Thoracic aorta (tissue), 2 donors: ENCODE data around the gene EOLA1. TPM values are rescaled to one million over a fixed set of nuclear protein-coding genes. Genes with fewer than 3 reads are reported as not detected.
"Not testable (repeated sequence)": the region's sequence is repeated elsewhere in the genome, so short reads cannot be mapped to it uniquely, and the experiment has no call there.

ENCODE experiments used
- ATAC-seq: fragments of 150-250 bp; one replicate; pipeline ENCODE4 v1.8.0; 2017; ENCODE audit warnings: low read depth; ENCODE audit not compliant: insufficient number of reproducible peaks, low FRiP score
- DNase-seq: peaks from one replicate; pipeline ENCODE4 v3.0.0-alpha.2; 2020; ENCODE audit warnings: low spot score
- H3K27ac ChIP-seq, 2 donors: fragments of 200-600 bp; sonication (generic); 1 replicate in 1 of 2; 2 replicates in 1 of 2; pipeline ENCODE4 v1.5.1; 2016; ENCODE audit warnings: mild to moderate bottlenecking in 2 of 2, moderate library complexity in 2 of 2
- H3K27me3 ChIP-seq: fragments of 200-600 bp; sonication (generic); replicated peaks from 2 replicates; pipeline ENCODE4 v1.6.0; 2016; ENCODE audit warnings: mild to moderate bottlenecking; ENCODE audit not compliant: insufficient read depth
- H3K36me3 ChIP-seq: fragments of 200-600 bp; sonication (generic); one replicate; pipeline ENCODE4 v1.5.1; 2016
- H3K4me1 ChIP-seq, 2 donors: fragments of 200-600 bp; sonication (generic); 1 replicate in 1 of 2; 2 replicates in 1 of 2; pipeline versions ENCODE4 v1.5.1 to v1.6.0; 2016; ENCODE audit warnings: low read depth in 2 of 2, mild to moderate bottlenecking in 1 of 2; ENCODE audit not compliant: control insufficient read depth in 1 of 2
- H3K4me3 ChIP-seq: fragments of 200-600 bp; sonication (generic); 2 replicates; pipeline ENCODE4 v1.5.1; 2016; ENCODE audit warnings: mild to moderate bottlenecking
- H3K9me3 ChIP-seq: fragments of 200-600 bp; sonication (generic); 2 replicates; pipeline ENCODE4 v1.5.1; 2016
- CTCF ChIP-seq: fragments of 200-600 bp; sonication (generic); IDR thresholded peaks from one replicate; pipeline ENCODE4 v1.5.1; 2019; ENCODE audit warnings: antibody characterized with exemption
- total RNA-seq, 2 donors: library from RNA; depleted of rRNA; stranded (reverse); fragments of >200 nt; gene quantifications; one replicate each; pipeline versions ENCODE4 v1.1.0 to v1.2.3, GENCODE V29; 2016

EOLA1 gene
- total RNA-seq, 2 donors from 2014 or later = 22.2 to 22.6 TPM

GRCh38 chrX:149539283-149540130 lies 1.3 kb upstream of the EOLA1 start:
- peak; percentile 54 for ATAC-seq

GRCh38 chrX:149540131-149540620 lies 636 bp upstream of the EOLA1 start:
- H3K27me3 ChIP-seq = no peaks in the 10 kb centered on the region
- H3K27ac ChIP-seq = peak overlapping the region; percentile 92 to 94
- no peak for TF ChIP-seq CTCF
- no peaks in the 10 kb centered on the region for H3K9me3 ChIP-seq
- no peaks in the 10 kb centered on the region for H3K36me3 ChIP-seq
- H3K4me3 ChIP-seq = peak overlapping the region; percentile 85
- H3K4me1 ChIP-seq = peaks cover 0 to 7% of the 10 kb centered on the region in 2 donors
- DNase-seq (peak; percentile 80), ATAC-seq (peak; percentile 84)

More at GRCh38 chrX:149539283-149540130, 1.3 kb upstream of the EOLA1 start:
- H3K27ac ChIP-seq = peak overlapping the region; percentile 34 to 72
- no peaks in the 10 kb centered on the region for H3K27me3 ChIP-seq
- peak; percentile 76 for DNase-seq
- H3K36me3 ChIP-seq = no peaks in the 10 kb centered on the region
- TF ChIP-seq CTCF = no peak
- peaks cover 0 to 7% of the 10 kb centered on the region in 2 donors for H3K4me1 ChIP-seq
- peak overlapping the region; percentile 73 for H3K4me3 ChIP-seq
- H3K9me3 ChIP-seq = no peaks in the 10 kb centered on the region

- Histone ChIP-seq H3K36me3 (no peaks in the 10 kb centered on the region), H3K27ac (peak overlapping the region; percentile 92 to 94), H3K4me3 (peak overlapping the region; percentile 85)
These were observed 772 bp downstream of the EOLA1 start for GRCh38 chrX:149541521-149542047.

GRCh38 chrX:149545545-149546543 lies 5.0 kb downstream of the EOLA1 start:
- not testable (repeated sequence) for H3K36me3 ChIP-seq, H3K27me3 ChIP-seq, H3K27ac ChIP-seq, DNase-seq, H3K4me3 ChIP-seq, H3K9me3 ChIP-seq, H3K4me1 ChIP-seq, ATAC-seq

More at GRCh38 chrX:149541521-149542047, 772 bp downstream of the EOLA1 start:
- Histone ChIP-seq H3K4me1 (peaks cover 0 to 7% of the 10 kb centered on the region in 2 donors), H3K27me3 (no peaks in the 10 kb centered on the region), H3K9me3 (no peaks in the 10 kb centered on the region)
- ATAC-seq = no peak
- no peak for DNase-seq
- no peak for TF ChIP-seq CTCF

- not testable (repeated sequence) for H3K36me3 ChIP-seq, H3K9me3 ChIP-seq, DNase-seq, H3K4me1 ChIP-seq, H3K27ac ChIP-seq, H3K4me3 ChIP-seq, ATAC-seq, H3K27me3 ChIP-seq
These were observed 6.2 kb downstream of the EOLA1 start for GRCh38 chrX:149546962-149547361.

- not testable (repeated sequence) for H3K9me3 ChIP-seq, H3K27ac ChIP-seq, H3K36me3 ChIP-seq, DNase-seq, H3K27me3 ChIP-seq, ATAC-seq, H3K4me1 ChIP-seq, H3K4me3 ChIP-seq
These were observed 7.0 kb downstream of the EOLA1 start for GRCh38 chrX:149547782-149548181.

GRCh38 chrX:149549701-149550100 lies 8.9 kb downstream of the EOLA1 start, which contains the start of gene HSFX3:
TSS of gene HSFX3 (minus strand) at chrX:149549924. CDS start at chrX:149549852, 72 bp downstream.
- H3K36me3 ChIP-seq, H3K9me3 ChIP-seq, DNase-seq, H3K27ac ChIP-seq, H3K4me3 ChIP-seq, H3K4me1 ChIP-seq, H3K27me3 ChIP-seq, ATAC-seq: not testable (repeated sequence)

GRCh38 chrX:149550454-149550853 lies 9.6 kb downstream of the EOLA1 start:
- DNase-seq, H3K4me3 ChIP-seq, ATAC-seq, H3K27ac ChIP-seq, H3K4me1 ChIP-seq, H3K27me3 ChIP-seq, H3K9me3 ChIP-seq, H3K36me3 ChIP-seq: not testable (repeated sequence)
